ENCODE measurements around the gene PRRT2.

Gene PRRT2

DNA sequence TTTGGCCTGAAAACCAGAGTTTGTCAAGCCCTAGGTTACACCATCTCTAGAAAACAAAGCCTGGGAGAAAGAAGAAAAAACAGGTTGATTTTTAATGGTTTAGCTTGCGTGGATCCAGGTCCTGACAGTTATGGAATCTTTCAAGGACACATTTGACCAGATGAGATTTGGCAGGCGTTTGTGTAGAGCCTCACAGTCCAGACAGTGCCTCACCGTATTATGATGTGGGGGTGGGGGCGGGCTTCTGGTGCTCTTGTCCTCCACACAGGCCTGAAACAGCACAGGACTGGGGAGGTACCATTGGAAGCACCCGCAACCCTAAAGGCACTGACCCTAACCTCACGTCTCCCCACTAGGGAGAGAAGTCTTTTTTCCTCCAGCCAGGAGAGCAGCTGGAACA lies 27.8 kb downstream of the PRRT2 start:
- no peak for TF ChIP-seq CTCF (conservative IDR thresholded peaks at IDR 0.05; ENCODE audit: low read length)
- no peak overlapping the region for H3K4me3 ChIP-seq (ENCODE audit: low read length)
- DNase-seq (ENCODE audit: low read depth): no peak

DNA sequence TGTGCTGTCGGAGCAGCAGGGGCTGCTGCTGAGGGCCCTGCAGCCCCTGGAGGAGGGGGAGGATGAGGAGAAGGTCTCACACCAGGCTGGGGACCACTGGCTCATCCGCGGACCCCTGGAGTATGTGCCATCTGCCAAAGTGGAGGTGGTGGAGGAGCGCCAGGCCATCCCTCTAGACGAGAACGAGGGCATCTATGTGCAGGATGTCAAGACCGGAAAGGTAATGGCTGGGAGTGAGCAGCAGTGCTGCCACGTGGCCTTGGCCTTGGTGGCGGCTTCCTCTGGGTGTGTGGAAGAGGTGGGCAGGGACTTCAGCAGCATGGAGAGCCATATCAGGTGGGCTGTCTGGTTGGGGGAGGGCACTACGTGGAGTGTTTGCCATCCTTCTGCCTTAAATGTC lies 28.2 kb downstream of the PRRT2 start:
- TF ChIP-seq CTCF (conservative IDR thresholded peaks at IDR 0.05; ENCODE audit: low read length): no peak
- H3K4me3 ChIP-seq (ENCODE audit: low read length): no peak overlapping the region
- no peak for DNase-seq (ENCODE audit: low read depth)

- no peak for TF ChIP-seq CTCF (conservative IDR thresholded peaks at IDR 0.05; ENCODE audit: low read length)
- no peak overlapping the region for H3K4me3 ChIP-seq (ENCODE audit: low read length)
- DNase-seq (ENCODE audit: low read depth): no peak
Observed at GRCh38 chr16:29841631-29842030, 29.6 kb downstream of the PRRT2 start.

DNA sequence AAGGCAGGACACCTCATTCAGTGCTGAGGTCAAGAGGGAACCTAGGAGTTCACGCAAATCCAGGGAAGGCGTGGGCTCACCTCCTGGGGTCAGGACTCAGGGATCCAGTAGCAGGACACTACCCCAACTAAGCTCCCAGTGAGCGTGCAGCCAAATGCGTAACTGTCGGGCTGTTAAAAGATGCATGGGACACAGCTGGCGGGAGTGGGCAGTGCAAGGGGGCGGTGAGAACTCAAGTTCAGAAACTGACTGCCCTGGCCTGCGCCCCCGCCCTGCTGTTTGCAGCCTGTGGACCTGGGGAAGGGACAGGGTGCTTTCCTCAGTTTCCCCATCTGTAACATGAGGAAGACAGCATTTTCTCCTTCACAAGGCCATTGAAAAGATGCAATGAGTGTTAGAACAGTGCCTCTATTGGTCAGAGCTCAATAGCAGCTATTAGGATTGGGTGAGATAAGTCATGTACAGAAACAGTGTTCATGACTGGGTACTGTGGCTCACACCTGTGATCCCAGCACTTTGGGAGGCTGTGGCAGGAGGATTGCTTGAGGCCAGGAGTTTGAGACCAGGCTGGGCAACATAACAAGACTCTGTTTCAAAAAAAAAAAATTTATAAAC lies 30.8 kb downstream of the PRRT2 start:
- no peak for DNase-seq (ENCODE audit: low read depth)
- TF ChIP-seq CTCF (conservative IDR thresholded peaks at IDR 0.05; ENCODE audit: low read length): no peak
- no peak overlapping the region for H3K4me3 ChIP-seq (ENCODE audit: low read length)

GRCh38 chr16:29843931-29844330 lies 31.9 kb downstream of the PRRT2 start:
- TF ChIP-seq CTCF (conservative IDR thresholded peaks at IDR 0.05; ENCODE audit: low read length): no peak
- DNase-seq (ENCODE audit: low read depth): no peak
- H3K4me3 ChIP-seq (ENCODE audit: low read length): no peak overlapping the region

GRCh38 chr16:29844575-29845331 lies 32.8 kb downstream of the PRRT2 start:
- no peak overlapping the region for H3K4me3 ChIP-seq (ENCODE audit: low read length)
- peak; percentile 33 for DNase-seq (ENCODE audit: low read depth)
- no peak for TF ChIP-seq CTCF (conservative IDR thresholded peaks at IDR 0.05; ENCODE audit: low read length)

- DNase-seq (ENCODE audit: low read depth): no peak
- TF ChIP-seq CTCF (conservative IDR thresholded peaks at IDR 0.05; ENCODE audit: low read length): no peak
- H3K4me3 ChIP-seq (ENCODE audit: low read length): no peak overlapping the region
Observed at GRCh38 chr16:29845656-29846055, 33.7 kb downstream of the PRRT2 start.

Measured in AG10803 (cell line).